Kidney epithelial cell (primary cell): ENCODE measurements around the gene TCEA2. TPM values are rescaled to one million over a fixed set of nuclear protein-coding genes. Genes with fewer than 3 reads are reported as not detected.

Source experiments
- DNase-seq: peaks from one replicate; pipeline ENCODE4 v3.0.0-alpha.2; 2010; ENCODE audit warnings: low read depth
- H3K27me3 ChIP-seq: 2 replicates; pipeline ENCODE4 v1.6.0; 2011; ENCODE audit warnings: low read length; ENCODE audit not compliant: control insufficient read depth, insufficient read depth
- H3K36me3 ChIP-seq: 2 replicates; pipeline ENCODE4 v1.5.1; 2011; ENCODE audit warnings: low read length; ENCODE audit not compliant: control insufficient read depth, insufficient read depth
- H3K4me3 ChIP-seq: 2 replicates; pipeline ENCODE4 v1.5.1; 2011; ENCODE audit warnings: low read depth, mild to moderate bottlenecking, control low read depth, low read length
- CTCF ChIP-seq: IDR thresholded peaks from 2 replicates; pipeline ENCODE4 v1.5.1; 2011; ENCODE audit warnings: mild to moderate bottlenecking, moderate library complexity, low read length, control low read depth, inconsistent platforms; ENCODE audit not compliant: insufficient read depth, poor library complexity, severe bottlenecking
- total RNA-seq: library from RNA; depleted of rRNA; stranded (reverse); fragments of >200 nt; gene quantifications from 2 replicates; pipeline ENCODE4 v1.2.3, GENCODE V29; 2015

TCEA2 gene
- total RNA-seq, 1 donor from 2014 or later = 23.9 TPM

DNA sequence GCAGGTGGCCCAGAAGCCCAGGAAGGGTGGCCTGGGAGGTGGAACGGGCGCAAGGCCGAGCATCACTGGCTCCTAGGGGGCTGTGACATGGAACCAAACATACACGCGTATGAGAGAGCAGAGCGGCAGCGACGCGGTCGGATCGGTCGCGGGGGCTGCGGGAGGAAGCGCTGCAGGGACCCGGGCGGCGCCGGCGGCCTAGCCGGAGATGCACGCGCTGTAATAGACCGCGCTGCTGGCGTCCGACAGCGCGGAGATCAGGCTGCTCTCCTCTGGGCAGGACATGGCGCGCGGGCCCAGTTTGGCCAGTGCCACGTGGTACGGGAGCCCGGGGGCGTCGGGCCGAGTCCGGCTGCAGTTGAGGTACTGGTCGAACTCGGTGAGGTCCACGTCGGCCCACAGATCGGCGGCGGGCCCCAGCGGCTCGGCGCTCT lies 15.0 kb upstream of the TCEA2 start:
- no peaks in the 10 kb centered on the region for H3K36me3 ChIP-seq
- DNase-seq = no peak
- no peak for TF ChIP-seq CTCF
- H3K4me3 ChIP-seq = no peak overlapping the region
- H3K27me3 ChIP-seq = peaks cover 68% of the 10 kb centered on the region

DNA sequence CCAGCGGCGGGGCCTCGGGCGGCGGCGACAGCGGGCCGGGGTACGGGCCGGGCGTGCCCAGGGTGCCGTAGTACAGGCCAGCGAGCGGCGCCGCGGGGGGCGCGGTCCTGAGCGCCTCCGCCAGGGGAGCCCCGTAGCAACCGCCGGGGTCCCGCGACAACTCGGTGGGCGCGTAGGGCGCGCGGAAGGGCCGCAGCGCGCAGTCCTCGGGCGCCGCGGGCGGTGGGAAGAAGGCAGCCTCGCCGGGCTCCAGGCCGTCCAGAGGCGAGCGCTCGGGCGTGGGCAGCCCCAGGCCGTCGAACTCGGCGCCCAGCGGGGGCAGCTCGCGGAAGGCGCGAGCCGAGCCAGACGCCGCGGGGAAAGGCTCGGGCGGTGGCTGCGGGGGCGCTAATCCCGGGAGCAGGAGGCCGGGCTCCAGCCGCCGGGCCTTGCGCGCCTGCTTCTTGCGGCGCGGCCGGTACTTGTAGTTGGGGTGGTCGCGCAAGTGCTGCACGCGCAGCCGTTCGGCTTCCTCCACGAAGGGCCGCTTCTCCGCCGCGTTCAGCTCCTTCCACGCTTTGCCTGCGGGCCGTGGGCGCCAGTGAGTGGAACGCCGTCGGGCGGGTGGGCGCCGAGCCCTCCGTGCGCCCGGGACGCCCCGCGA lies 14.5 kb upstream of the TCEA2 start:
- Histone ChIP-seq H3K27me3 (peaks cover 73% of the 10 kb centered on the region), H3K4me3 (no peak overlapping the region)

DNA sequence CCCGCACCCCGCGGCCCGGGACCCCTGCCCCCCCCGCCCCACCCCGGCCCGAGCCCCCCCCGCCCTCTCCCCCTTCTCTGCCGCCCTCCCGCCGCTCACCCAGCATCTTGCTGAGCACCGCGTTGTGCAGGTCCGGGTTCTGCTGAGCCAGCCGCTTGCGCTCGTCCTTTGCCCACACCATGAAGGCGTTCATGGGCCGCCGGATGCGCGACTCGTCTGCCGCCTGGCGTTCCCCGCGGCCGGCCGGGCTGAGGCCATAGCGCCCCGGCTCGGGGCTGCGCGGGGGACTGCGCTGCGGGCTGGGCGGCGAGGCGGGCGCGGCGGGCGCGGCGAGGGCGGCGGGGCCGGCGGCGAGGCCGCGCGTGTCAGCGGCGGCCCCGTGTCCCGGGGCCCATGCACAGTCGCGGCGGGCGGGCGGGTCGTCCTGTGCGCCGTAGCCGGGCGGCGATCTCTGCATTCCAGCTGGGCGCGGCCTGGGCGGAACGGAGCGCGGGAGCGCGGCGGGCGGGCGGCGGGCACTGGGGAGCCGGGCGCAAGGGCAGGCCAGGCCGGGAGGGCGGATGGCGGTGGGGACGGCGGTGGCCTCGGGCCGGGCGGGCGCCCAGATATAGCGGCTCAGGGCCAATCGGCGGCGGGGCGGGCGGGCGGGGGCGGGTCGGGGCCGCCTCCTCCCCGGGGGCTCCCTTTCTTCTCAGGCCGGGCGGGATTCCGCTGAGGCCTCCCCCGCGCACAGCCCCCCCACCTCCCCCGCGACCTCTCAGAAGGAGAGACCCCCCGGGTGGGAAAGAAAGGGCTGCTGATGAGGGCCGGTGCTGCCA lies 13.7 kb upstream of the TCEA2 start, which contains the start of gene SOX18:
Gene SOX18, minus strand, starts transcription at position 580 of the 818 bp plus-strand sequence. Its CDS starts 123 bp downstream, at position 457.
- no peaks in the 10 kb centered on the region for H3K36me3 ChIP-seq
- no peak within 1 kb of the TSS for H3K4me3 ChIP-seq
- DNase-seq = no peak
- no peak for TF ChIP-seq CTCF
- peaks cover 77% of the 10 kb centered on the region for H3K27me3 ChIP-seq

More for the DNA sequence above, 14.5 kb upstream of the TCEA2 start:
- DNase-seq = no peak
- no peak for TF ChIP-seq CTCF
- no peaks in the 10 kb centered on the region for H3K36me3 ChIP-seq

- H3K4me3 ChIP-seq = no peak overlapping the region
Observed at GRCh38 chr20:64049878-64050260, 13.1 kb upstream of the TCEA2 start.

GRCh38 chr20:64050261-64051032 lies 12.6 kb upstream of the TCEA2 start:
- H3K36me3 ChIP-seq = no peaks in the 10 kb centered on the region
- no peak overlapping the region for H3K4me3 ChIP-seq
- DNase-seq = no peak
- TF ChIP-seq CTCF = no peak
- peaks cover 77% of the 10 kb centered on the region for H3K27me3 ChIP-seq

More at GRCh38 chr20:64049878-64050260, 13.1 kb upstream of the TCEA2 start:
- DNase-seq = no peak
- no peak for TF ChIP-seq CTCF
- Histone ChIP-seq H3K27me3 (peaks cover 79% of the 10 kb centered on the region), H3K36me3 (no peaks in the 10 kb centered on the region)
